SU-DHL-6 (cell line): ENCODE data around the gene WNT16.

ENCODE experiments used
- CTCF ChIP-seq: fragments of 200-600 bp; sonication (generic); IDR thresholded peaks from one replicate; pipeline ENCODE4 v1.5.1; 2017; ENCODE audit warnings: antibody characterized with exemption, mild to moderate bottlenecking, low read length, moderate library complexity; ENCODE audit not compliant: insufficient read depth, poor library complexity, severe bottlenecking
- EZH2phosphoT487 ChIP-seq: fragments of 200-600 bp; sonication (generic), shearing (Covaris generic); conservative IDR thresholded peaks from 2 replicates; pipeline ENCODE4 v1.6.1; 2018; ENCODE audit warnings: mild to moderate bottlenecking, antibody characterized with exemption, low read length, moderate library complexity, mixed read lengths

- TF ChIP-seq CTCF (no peak), EZH2phosphoT487 (no peak)
Observed at GRCh38 chr7:121297843-121298242, 31.0 kb upstream of the WNT16 start.
